Mononuclear cell (primary cell): ENCODE measurements around the gene JAZF1. TPM values are rescaled to one million over a fixed set of nuclear protein-coding genes. Genes with fewer than 3 reads are reported as not detected.

Experiments
- H3K27me3 ChIP-seq: 2 replicates; pipeline ENCODE4 v1.6.0; 2011; ENCODE audit warnings: low read length, control low read depth; ENCODE audit not compliant: insufficient read depth
- H3K4me1 ChIP-seq: 2 replicates; pipeline ENCODE4 v1.5.1; 2011; ENCODE audit warnings: mild to moderate bottlenecking, low read length, control low read depth; ENCODE audit not compliant: insufficient read depth
- H3K4me3 ChIP-seq: 2 replicates; pipeline ENCODE4 v1.5.1; 2011; ENCODE audit warnings: mild to moderate bottlenecking, low read length, moderate library complexity
- H3K9me3 ChIP-seq: 2 replicates; pipeline ENCODE4 v1.5.1; 2011; ENCODE audit warnings: low read depth, mild to moderate bottlenecking, control low read depth, low read length
- total RNA-seq: library from RNA; depleted of rRNA; stranded (reverse); fragments of >200 nt; gene quantifications from one replicate; pipeline ENCODE4 v1.2.3, GENCODE V29; 2012

JAZF1 gene
- total RNA-seq, 1 donor: 16.5 TPM

DNA sequence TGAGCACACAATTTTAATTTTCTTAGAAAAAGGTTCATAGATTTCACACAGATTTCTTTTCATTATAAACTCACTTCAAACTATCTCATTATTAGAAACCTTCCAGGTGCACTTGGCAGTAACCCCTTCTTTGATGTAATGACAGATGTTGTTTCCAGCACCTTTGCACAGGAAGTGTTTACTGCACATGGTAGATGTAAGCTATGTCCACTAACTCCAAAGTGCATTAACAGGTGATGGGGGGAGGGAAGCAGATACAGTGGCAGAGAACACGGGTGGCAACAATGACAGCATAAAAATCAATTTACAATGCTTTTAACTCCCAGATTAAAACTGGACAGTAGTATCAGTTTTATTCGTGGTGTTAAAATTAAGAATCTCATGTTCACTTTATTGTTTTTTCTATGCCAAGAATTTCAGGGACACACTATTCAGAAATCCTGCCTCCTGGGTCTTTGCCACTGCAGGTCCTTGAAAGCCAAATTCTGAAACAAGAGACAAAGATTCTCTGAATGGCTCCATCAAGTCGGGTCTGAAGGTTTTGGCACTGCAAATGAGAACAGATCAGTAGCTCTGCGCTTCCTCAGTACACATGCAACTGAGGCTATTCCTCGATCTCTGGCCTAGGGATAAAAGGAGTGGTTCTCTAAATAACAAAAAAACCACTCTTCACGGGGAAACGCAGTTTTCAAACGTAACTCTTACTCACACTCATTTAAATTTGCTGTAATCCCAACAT lies 187.7 kb downstream of the JAZF1 start:
- Histone ChIP-seq H3K9me3 (no peaks in the 10 kb centered on the region), H3K27me3 (no peaks in the 10 kb centered on the region), H3K4me1 (no peaks in the 10 kb centered on the region), H3K4me3 (no peak overlapping the region)

DNA sequence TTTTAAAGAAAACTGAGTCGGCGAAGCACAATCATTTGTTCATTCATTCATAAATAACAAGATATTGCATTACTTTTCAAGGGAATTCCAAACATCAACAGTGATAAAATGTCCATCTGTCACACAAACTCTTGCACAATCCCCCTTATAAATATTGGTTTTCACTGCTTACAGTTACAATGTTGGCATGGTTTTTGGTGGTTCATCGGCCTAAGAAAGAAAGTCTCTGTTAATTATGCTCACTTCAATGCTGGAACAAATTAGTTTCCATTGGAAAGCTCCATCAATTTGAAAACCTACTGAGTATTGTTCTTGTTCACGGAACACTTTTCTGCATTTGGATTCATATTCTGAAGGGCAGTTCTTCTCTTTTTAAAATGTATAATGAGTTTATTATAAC lies 188.5 kb downstream of the JAZF1 start:
- Histone ChIP-seq H3K27me3 (no peaks in the 10 kb centered on the region), H3K4me1 (no peaks in the 10 kb centered on the region), H3K9me3 (no peaks in the 10 kb centered on the region), H3K4me3 (no peak overlapping the region)

DNA sequence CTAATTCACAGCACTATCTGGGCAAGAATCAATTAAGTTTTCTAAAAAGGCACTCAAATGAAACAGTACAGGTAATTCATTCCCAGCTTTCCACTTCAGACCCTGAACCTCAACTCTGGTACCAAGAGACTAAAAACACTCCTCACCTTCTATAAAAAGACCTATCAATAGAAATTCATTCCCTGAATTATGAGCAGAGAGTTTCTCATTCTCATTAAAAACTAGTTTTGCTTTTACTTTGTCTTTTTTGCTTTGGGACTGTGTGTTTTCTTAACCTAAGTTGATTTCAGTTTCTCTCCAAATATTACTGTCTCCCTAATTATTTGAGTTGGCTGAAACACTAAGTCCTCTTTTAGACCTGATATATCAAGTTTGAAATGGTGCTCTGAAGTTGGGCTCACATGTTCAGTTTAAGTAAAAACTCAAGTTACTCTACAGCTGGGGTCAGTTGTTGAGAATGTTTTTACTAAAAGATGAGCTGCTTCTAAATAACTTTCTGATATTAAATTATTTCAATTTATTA lies 189.5 kb downstream of the JAZF1 start:
- no peaks in the 10 kb centered on the region for H3K27me3 ChIP-seq
- no peaks in the 10 kb centered on the region for H3K9me3 ChIP-seq
- H3K4me3 ChIP-seq: no peak overlapping the region
- H3K4me1 ChIP-seq: no peaks in the 10 kb centered on the region

DNA sequence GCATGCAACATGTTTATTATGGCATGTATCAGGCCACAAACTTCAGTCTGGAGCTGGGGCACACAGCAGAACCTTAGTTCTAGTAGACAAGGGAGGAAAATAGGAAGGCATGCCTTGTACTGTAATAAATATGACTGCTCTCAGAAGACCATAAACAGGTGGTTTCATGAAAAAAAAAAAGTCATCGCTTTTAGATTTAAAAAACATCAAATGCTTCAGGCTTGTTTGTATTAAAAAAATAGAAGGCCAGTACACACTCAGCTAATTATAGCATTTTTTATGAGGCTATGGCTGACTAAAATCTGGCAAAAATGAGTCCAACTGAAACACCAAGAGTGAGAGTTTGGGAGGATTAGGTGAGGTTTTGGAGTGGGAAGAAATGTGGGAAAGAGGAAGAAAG lies 204.1 kb downstream of the JAZF1 start:
- H3K4me3 ChIP-seq: no peak overlapping the region
- H3K9me3 ChIP-seq: no peaks in the 10 kb centered on the region
- peaks cover 15% of the 10 kb centered on the region for H3K4me1 ChIP-seq
- H3K27me3 ChIP-seq: no peaks in the 10 kb centered on the region

DNA sequence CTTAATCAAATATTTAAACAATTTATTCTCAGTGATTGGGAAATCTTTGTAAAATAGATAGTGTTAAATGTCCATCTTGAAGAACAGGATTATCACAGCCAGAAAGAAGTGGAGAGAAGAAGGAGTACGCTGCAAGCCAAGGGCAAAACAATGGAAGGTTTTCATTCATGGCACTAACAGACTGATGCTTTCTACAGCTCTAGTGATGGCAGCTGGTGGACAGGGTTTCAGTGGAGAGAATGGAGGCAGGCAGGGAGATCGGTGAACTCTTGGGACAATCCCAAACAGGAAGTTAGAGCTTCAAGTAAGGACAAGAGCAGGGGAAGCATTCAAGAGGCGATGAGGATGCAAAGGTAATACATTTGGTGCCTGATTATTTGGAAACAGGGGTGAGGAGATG lies 207.0 kb downstream of the JAZF1 start:
- H3K27me3 ChIP-seq: no peaks in the 10 kb centered on the region
- no peak overlapping the region for H3K4me3 ChIP-seq
- H3K4me1 ChIP-seq: peaks cover 15% of the 10 kb centered on the region
- no peaks in the 10 kb centered on the region for H3K9me3 ChIP-seq

DNA sequence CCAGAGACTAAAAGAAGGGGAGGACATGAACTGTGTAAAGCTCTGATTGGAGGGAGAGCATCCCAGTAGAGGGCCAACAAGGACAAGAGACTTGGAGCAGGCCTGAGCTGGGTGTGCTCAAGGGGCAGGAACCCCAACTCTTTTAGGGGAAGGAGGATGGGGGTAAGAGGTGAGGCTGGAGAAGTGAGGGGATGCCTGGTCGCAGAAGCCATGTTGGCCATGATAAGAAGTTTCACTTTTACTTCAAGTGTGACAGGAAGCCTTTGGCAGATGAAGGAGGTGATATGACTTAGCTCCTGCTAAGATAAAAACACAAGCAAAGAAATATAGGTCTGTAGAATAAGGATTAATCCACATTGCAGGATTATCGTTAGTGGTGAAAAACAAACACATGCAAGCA lies 208.3 kb downstream of the JAZF1 start:
- Histone ChIP-seq H3K9me3 (no peaks in the 10 kb centered on the region), H3K4me3 (no peak overlapping the region), H3K27me3 (no peaks in the 10 kb centered on the region), H3K4me1 (peaks cover 15% of the 10 kb centered on the region)

DNA sequence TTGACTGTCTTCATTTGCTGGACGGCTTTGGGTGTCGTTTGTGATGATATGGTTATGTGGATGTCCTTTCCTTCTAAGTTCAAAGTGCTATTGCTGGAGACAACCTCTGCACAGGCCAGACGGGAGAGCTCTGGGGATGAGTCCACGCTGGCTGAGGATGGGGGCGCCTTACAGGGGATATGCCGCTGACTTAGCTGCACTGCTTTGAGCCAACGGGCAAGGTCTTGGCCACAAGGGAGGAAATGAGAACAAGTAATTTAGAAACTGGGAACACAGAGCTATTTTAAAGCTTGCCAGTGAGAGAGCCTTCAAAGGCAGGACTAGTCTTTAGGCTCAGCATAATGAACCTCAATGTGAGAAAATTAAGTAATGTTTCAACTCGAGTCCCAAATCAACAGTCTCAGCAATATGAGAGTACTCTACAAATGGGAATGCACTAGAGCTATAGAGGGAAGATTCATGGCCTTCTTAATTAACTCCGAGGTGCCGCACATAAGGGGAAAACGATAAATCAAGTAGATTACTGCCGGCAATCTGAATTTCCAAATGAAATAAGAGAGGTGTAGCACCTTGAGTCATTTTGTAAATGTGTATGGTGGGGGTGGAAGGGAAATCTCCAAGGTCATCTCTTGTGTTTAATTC lies 209.3 kb downstream of the JAZF1 start:
- H3K27me3 ChIP-seq: no peaks in the 10 kb centered on the region
- no peaks in the 10 kb centered on the region for H3K9me3 ChIP-seq
- peaks cover 24% of the 10 kb centered on the region for H3K4me1 ChIP-seq
- H3K4me3 ChIP-seq: no peak overlapping the region

DNA sequence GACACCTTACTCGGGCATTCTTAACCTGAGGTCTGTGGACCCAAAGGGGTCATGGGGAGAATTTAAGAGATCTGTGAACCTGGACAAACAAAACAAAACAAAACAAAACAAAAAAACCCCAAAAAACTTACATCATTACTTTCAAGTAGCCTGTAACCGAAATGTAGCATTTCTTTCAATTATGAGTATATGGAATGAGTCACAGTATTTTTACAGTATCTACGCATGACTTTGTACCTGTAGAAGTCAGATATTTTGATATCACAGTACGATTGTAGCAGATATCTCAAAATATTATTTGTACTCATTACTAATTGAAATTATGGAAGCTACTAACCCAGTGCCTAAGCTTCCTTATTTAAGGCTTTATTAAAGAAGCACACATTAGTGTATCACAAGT lies 210.2 kb downstream of the JAZF1 start:
- peaks cover 28% of the 10 kb centered on the region for H3K4me1 ChIP-seq
- no peaks in the 10 kb centered on the region for H3K9me3 ChIP-seq
- no peak overlapping the region for H3K4me3 ChIP-seq
- H3K27me3 ChIP-seq: no peaks in the 10 kb centered on the region

DNA sequence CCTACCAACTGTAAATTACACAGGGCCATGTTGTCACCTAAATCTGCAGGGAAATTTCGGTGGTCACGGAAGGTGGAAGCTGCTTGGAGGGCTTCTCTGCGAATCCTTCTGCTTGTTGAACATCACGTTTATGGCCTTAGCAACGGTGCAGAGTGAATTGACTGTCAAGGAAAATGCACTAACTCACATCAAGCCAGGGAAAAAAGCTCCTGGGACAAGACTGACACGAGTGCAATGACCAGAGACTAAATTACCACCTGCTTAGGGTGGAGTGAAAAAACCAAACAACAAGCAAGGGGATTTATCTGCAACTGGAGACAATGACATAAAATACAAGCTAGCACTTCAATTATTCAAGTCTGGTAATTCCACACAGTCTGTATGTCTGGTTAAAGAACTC lies 211.2 kb downstream of the JAZF1 start:
- Histone ChIP-seq H3K4me3 (no peak overlapping the region), H3K4me1 (peaks cover 28% of the 10 kb centered on the region), H3K9me3 (no peaks in the 10 kb centered on the region), H3K27me3 (no peaks in the 10 kb centered on the region)

DNA sequence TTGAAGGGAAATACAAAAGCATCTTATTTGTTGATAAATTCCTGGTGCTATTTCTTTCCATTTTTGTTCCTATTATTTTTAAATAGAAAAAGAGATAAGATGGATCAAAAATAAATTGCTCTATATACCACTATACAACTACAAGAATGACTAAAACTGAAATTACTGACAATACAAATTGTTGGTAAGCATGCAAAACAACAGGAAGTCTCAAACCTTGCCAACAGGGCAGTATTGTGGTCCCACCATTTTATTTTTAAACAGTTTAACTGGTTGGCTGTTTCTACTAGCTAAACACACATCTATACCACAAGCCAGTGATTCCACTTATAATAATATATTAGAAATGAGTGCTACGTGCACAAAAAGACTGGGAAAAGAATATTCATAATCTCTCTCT lies 213.0 kb downstream of the JAZF1 start:
- H3K9me3 ChIP-seq: no peaks in the 10 kb centered on the region
- no peaks in the 10 kb centered on the region for H3K27me3 ChIP-seq
- no peak overlapping the region for H3K4me3 ChIP-seq
- peaks cover 22% of the 10 kb centered on the region for H3K4me1 ChIP-seq

DNA sequence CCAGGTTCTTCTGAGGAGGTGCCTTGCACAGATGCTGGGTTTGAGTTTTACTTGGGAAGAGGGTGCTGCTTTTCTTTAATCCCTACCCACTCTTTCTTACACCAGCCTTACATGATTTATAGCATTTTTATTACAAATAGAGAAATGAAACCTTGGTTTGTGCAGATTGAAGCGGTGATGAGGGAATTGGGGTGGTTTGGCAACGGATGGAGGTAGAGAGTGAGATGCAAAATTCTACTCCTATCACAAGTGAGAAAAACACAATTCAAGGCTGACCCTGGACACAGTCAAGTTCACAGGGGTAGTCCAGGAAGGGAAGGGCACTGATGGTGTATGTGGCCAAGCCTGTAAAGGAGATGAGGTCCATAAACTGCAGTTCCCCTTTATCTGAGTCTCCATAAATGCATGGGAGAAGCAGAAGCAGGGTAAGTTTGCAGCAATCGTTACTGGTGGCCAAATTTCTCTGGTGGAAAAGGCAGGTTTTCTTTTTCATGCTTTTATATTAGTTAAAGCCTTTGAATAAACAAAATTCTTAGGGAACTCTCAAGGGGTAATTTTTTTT lies 214.3 kb downstream of the JAZF1 start:
- H3K27me3 ChIP-seq: no peaks in the 10 kb centered on the region
- no peaks in the 10 kb centered on the region for H3K9me3 ChIP-seq
- H3K4me3 ChIP-seq: no peak overlapping the region
- H3K4me1 ChIP-seq: peaks cover 14% of the 10 kb centered on the region

DNA sequence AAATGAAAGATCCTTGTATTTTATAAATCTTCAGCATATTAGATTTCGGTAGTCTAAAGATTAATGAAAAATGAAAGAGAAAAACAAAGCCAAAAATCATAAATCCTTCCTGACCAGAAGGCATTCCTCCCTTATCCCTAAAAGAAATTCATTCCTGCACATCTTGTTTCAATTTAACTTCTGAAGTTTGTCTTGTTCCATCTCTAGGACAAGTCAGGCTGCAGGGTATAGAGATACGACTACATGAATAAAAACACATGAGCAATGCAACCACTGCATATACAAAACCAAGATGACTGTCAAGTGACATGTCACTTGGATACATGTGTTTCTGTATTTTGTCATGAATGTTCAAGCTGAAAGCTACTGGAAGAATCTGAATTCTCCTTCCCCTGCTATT lies 214.9 kb downstream of the JAZF1 start:
- Histone ChIP-seq H3K27me3 (no peaks in the 10 kb centered on the region), H3K9me3 (no peaks in the 10 kb centered on the region), H3K4me1 (peaks cover 14% of the 10 kb centered on the region), H3K4me3 (no peak overlapping the region)

DNA sequence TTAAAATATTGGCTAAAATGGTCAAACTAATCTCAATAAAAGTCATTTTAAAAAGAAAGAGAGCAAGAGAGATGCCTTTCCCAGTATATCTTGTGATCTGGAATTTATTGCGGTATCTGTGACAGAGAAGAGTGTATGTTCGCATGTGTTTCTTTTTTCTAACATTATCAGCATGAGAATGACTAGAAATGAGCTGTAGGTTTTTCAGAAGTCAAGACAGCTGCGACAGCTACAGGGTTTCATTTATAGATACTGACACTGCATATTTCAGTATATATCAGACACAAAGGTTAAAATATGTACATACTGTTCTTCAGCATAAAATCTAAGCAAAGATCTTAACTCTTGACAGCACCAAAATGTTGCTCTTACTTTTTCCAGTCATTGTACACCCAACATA lies 215.8 kb downstream of the JAZF1 start:
- no peaks in the 10 kb centered on the region for H3K27me3 ChIP-seq
- H3K4me3 ChIP-seq: no peak overlapping the region
- peaks cover 14% of the 10 kb centered on the region for H3K4me1 ChIP-seq
- no peaks in the 10 kb centered on the region for H3K9me3 ChIP-seq

DNA sequence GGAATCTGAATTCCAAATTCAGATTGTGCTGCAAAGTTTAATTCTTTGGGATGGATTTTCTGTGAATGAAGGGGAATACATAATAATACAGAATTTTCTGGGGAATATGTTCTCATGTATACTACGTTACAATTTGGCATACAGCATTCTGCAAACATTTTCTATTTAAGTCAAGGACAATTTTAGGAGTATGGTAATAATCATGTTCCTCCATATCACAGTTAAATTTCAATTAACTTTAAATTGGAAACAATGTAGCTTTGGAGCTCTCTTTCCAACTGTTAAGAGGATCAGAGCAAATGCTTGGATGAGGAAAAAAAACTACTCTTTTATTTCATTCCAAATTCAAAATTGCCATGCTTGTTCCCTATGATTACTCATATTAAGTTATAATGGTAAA lies 217.5 kb downstream of the JAZF1 start:
- no peaks in the 10 kb centered on the region for H3K9me3 ChIP-seq
- H3K4me3 ChIP-seq: no peak overlapping the region
- peaks cover 14% of the 10 kb centered on the region for H3K4me1 ChIP-seq
- no peaks in the 10 kb centered on the region for H3K27me3 ChIP-seq

DNA sequence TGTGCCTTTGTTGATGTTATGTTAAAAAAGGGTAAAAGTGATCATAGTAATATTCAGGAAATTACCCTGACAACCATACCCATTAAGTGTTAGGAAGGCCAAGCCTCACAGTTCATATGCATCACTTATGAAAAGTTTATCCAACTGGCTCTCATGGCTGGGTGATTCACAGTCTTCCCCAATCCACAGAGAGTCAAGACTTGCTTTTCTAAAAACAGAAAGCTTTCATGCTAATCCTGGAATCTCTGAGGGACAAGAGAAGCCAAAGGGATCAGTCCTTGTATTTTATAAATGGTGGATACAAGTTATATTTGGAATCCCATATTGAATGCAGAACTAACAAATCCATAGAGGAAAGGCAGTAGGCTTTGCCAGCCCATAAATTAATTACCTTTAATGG lies 218.3 kb downstream of the JAZF1 start:
- Histone ChIP-seq H3K4me1 (peaks cover 14% of the 10 kb centered on the region), H3K9me3 (no peaks in the 10 kb centered on the region), H3K4me3 (no peak overlapping the region), H3K27me3 (no peaks in the 10 kb centered on the region)
